Esophagus muscularis mucosa (tissue), 4 donors: ENCODE data around the gene ABCC1. TPM values are rescaled to one million over a fixed set of nuclear protein-coding genes. Genes with fewer than 3 reads are reported as not detected.

Source experiments
- DNase-seq: peaks from one replicate; pipeline ENCODE4 v3.0.0-alpha.2; 2017; ENCODE audit errors: extremely low spot score
- H3K27ac ChIP-seq, 4 donors: fragments of 200-600 bp; sonication (generic); replicated peaks in 1 of 4; 1 replicate in 3 of 4; 2 replicates in 1 of 4; pipeline ENCODE4 v1.5.1; 2016 to 2019; ENCODE audit warnings: mild to moderate bottlenecking in 1 of 4
- H3K27me3 ChIP-seq, 4 donors: fragments of 200-600 bp; sonication (generic); one replicate each; pipeline versions ENCODE4 v1.5.1 to v1.6.0; 2016 to 2019
- H3K36me3 ChIP-seq, 4 donors: fragments of 200-600 bp; sonication (generic); one replicate each; pipeline ENCODE4 v1.5.1; 2016 to 2019
- H3K4me1 ChIP-seq, 4 donors: fragments of 200-600 bp; sonication (generic); one replicate each; pipeline ENCODE4 v1.5.1; 2016 to 2019
- H3K4me3 ChIP-seq, 4 donors: fragments of 200-600 bp; sonication (generic); 1 replicate in 2 of 4; 2 replicates in 2 of 4; pipeline ENCODE4 v1.5.1; 2016 to 2019; ENCODE audit warnings: mild to moderate bottlenecking in 4 of 4, moderate library complexity in 1 of 4
- H3K9me3 ChIP-seq, 4 donors: fragments of 200-600 bp; sonication (generic); 1 replicate in 3 of 4; 2 replicates in 1 of 4; pipeline ENCODE4 v1.5.1; 2016 to 2019
- EP300 ChIP-seq: sonication (generic); formaldehyde crosslinking; IDR thresholded peaks from one replicate; pipeline ENCODE4 v1.6.1; 2017; ENCODE audit warnings: antibody characterized with exemption
- POLR2A ChIP-seq: fragments of 450-650 bp; IDR thresholded peaks from one replicate; pipeline ENCODE4 v1.6.1; 2017; ENCODE audit warnings: antibody characterized with exemption, moderate library complexity, mild to moderate bottlenecking, low read depth
- POLR2AphosphoS5 ChIP-seq, 2 donors: sonication (generic); formaldehyde crosslinking; IDR thresholded peaks; one replicate each; pipeline ENCODE4 v1.6.1; 2017; ENCODE audit warnings: antibody characterized with exemption in 2 of 2
- WGBS: methylation state at CpG from one replicate; pipeline ENCODE4 v1.1.5; 2018; 5-methylcytosine and 5-hydroxymethylcytosine counted together
- intact Hi-C: fragments of 100-400 bp; cut with DNase I; formaldehyde crosslinking; loops from one replicate; pipeline ENCODE4 v1.15.1; 2023
- total RNA-seq, 4 donors: library from RNA; depleted of rRNA; stranded (reverse); fragments of >200 nt; gene quantifications; one replicate each; pipeline versions ENCODE4 v1.1.0 to v1.2.1, GENCODE V29; 2016
- TF ChIP-seq, protein P1 (sequence below), 3 experiments: fragments of 200-600 bp in 2 of 3; fragments of 450-650 bp in 1 of 3; sonication (generic) in 2 of 3; IDR thresholded peaks; one replicate each; pipeline ENCODE4 v1.5.1; 2017 to 2019; ENCODE audit warnings: antibody characterized with exemption in 3 of 3, mild to moderate bottlenecking in 2 of 3, moderate library complexity in 1 of 3

The ABCC1 gene
- total RNA-seq, 4 donors from 2014 or later = 61.8 to 141 (median 103) TPM

DNA sequence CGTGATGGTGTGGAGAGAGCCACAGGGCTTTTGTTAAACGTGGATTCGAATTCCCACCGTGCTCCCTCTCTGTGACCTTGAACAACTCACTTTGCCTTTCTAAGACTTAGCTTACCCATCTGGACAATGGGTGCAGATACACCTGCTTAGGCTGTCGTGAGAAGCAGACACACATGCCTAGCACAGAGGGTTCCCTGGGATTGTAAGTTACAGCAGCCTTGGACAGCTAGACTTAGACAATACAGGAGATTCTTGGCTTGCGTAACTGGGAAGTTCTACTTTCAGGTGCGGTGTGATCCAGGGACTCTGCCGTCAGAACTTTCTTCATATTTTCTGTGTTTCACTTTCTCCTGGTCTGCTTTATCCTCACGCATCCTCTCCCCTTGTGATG lies 127.0 kb downstream of the ABCC1 start:
- Histone ChIP-seq H3K27ac (peak overlapping the region; percentile 87 to 90 (median 88)), H3K4me3 (no peak overlapping the region), H3K27me3 (no peaks in the 10 kb centered on the region), H3K4me1 (peaks cover 29 to 98% (median 89%) of the 10 kb centered on the region in 4 donors), H3K9me3 (no peaks in the 10 kb centered on the region), H3K36me3 (peaks cover 6 to 75% (median 56%) of the 10 kb centered on the region in 4 donors)
- no peak for TF ChIP-seq EP300
- TF ChIP-seq, protein P1, sequence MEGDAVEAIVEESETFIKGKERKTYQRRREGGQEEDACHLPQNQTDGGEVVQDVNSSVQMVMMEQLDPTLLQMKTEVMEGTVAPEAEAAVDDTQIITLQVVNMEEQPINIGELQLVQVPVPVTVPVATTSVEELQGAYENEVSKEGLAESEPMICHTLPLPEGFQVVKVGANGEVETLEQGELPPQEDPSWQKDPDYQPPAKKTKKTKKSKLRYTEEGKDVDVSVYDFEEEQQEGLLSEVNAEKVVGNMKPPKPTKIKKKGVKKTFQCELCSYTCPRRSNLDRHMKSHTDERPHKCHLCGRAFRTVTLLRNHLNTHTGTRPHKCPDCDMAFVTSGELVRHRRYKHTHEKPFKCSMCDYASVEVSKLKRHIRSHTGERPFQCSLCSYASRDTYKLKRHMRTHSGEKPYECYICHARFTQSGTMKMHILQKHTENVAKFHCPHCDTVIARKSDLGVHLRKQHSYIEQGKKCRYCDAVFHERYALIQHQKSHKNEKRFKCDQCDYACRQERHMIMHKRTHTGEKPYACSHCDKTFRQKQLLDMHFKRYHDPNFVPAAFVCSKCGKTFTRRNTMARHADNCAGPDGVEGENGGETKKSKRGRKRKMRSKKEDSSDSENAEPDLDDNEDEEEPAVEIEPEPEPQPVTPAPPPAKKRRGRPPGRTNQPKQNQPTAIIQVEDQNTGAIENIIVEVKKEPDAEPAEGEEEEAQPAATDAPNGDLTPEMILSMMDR (IDR thresholded peaks at IDR 0.05) = no peak
- no peak for TF ChIP-seq POLR2A
- no peak for TF ChIP-seq POLR2AphosphoS5 (IDR thresholded peaks at IDR 0.05)
- intact Hi-C loops = no loop called here
- DNase-seq = no peak
- WGBS = 89% methylated on average over 8 of the region's 9 CpGs

DNA sequence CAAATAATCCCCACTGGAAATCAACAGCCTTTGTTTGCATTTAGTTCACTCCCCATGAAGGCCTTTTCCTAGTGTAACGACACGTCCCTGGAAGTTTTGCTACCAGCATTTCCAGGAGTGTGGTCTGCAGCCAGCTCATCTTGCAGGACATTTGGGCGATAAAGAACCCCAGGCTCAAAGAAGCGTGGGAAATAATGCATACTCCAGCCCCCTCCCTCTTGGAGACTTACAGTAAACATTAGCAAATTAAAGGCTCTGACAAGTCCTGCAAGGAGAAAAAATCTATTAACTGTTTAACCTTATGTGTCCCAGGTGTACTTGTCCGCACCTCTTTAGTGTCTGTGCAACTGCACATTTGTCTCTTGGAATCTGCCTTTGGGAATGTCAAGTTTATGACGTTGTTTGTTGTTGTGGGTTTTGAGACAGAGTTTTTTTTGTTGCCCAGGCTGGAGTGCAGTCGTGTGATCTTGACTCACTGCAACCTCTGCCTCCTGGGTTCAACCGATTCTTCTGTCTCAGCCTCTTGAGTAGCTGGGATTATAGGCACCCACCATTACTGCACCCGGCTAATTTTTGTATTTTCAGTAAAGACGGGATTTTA lies 131.1 kb downstream of the ABCC1 start:
- H3K36me3 ChIP-seq = peaks cover 36 to 89% (median 81%) of the 10 kb centered on the region in 4 donors
- peaks cover 0 to 10% (median 3%) of the 10 kb centered on the region in 4 donors for H3K9me3 ChIP-seq
- DNase-seq = no peak
- WGBS = 77% methylated on average over 10 of the region's 10 CpGs
- intact Hi-C loops = no loop called here
- H3K27ac ChIP-seq = peak overlapping the region; percentile 87 to 90 (median 88)
- H3K4me3 ChIP-seq = no peak overlapping the region
- peaks cover 2 to 69% (median 57%) of the 10 kb centered on the region in 4 donors for H3K4me1 ChIP-seq
- TF ChIP-seq POLR2AphosphoS5 (IDR thresholded peaks at IDR 0.05) = no peak
- no peak for TF ChIP-seq POLR2A
- TF ChIP-seq EP300 = no peak
- TF ChIP-seq, protein P1 (IDR thresholded peaks at IDR 0.05) = no peak
- no peaks in the 10 kb centered on the region for H3K27me3 ChIP-seq

- peaks cover 0 to 69% (median 57%) of the 10 kb centered on the region in 4 donors for H3K4me1 ChIP-seq
- no peak overlapping the region for H3K4me3 ChIP-seq
- H3K27ac ChIP-seq = peak overlapping the region; percentile 87 to 90 (median 88)
- intact Hi-C loops = no loop called here
- 55% methylated on average over 3 of the region's 3 CpGs for WGBS
- DNase-seq = no peak
- TF ChIP-seq POLR2A = no peak
- TF ChIP-seq POLR2AphosphoS5 (IDR thresholded peaks at IDR 0.05) = no peak
- TF ChIP-seq, protein P1 (IDR thresholded peaks at IDR 0.05) = no peak
- TF ChIP-seq EP300 = no peak
- H3K9me3 ChIP-seq = peaks cover 0 to 10% (median 3%) of the 10 kb centered on the region in 4 donors
- peaks cover 40 to 90% (median 80%) of the 10 kb centered on the region in 4 donors for H3K36me3 ChIP-seq
- no peaks in the 10 kb centered on the region for H3K27me3 ChIP-seq
These were observed 131.7 kb downstream of the ABCC1 start for GRCh38 chr16:16081141-16081540.

DNA sequence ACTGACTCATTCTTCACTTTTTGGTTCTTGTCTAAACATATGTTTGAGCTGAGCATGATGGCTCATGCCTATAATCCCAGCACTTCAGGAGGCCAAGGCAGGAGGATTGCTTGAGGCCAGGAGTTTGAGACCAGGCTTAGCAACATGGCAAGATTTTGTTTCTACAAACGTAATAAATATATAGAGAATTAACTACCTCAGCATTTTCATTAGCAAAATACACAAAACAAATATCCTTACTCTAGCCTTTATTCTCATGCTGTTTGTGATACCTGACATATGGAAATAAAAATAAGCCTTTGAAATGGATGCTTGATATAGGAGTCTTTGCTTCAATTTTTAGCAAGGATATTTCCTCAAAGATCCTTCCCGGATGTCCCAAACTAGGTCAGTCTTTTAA lies 132.8 kb downstream of the ABCC1 start:
- peaks cover 0 to 10% (median 3%) of the 10 kb centered on the region in 4 donors for H3K9me3 ChIP-seq
- peak overlapping the region; percentile 87 to 90 (median 88) for H3K27ac ChIP-seq
- TF ChIP-seq POLR2AphosphoS5 (IDR thresholded peaks at IDR 0.05) (no peak), POLR2A (no peak), EP300 (no peak)
- TF ChIP-seq, protein P1 (IDR thresholded peaks at IDR 0.05) = no peak
- H3K27me3 ChIP-seq = no peaks in the 10 kb centered on the region
- H3K36me3 ChIP-seq = peaks cover 40 to 90% (median 81%) of the 10 kb centered on the region in 4 donors
- intact Hi-C loops = no loop called here
- peaks cover 0 to 69% (median 57%) of the 10 kb centered on the region in 4 donors for H3K4me1 ChIP-seq
- no peak for DNase-seq
- H3K4me3 ChIP-seq = no peak overlapping the region
- 98% methylated on average over 2 of the region's 2 CpGs for WGBS
